NCI-H2107 treated with DMSO at 0.1 percent for 48 hours (cell line): ENCODE data around the gene VSIG4.

Experiments
- DNase-seq: peaks from one replicate; lab custom pipeline; 2025; ENCODE audit not compliant: unreplicated experiment; lab: John Stamatoyannopoulos, UW

The VSIG4 gene

DNA sequence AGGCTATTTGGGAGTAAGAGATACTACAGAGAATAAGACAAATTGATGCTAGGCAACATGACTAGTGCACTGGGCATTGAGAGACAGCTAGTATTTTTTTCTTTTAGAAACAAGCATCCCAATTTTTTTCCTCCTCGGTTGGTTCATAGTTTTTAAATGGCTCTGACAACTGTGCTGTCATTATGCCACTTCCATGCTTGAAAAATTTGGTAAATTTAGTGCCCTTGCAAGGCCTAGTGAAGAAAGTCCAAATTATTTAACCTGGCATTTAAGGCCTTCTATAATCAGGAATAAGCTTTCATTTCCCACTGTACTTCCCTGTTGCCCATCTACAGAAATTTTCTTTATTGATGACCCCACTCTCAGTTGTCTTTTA lies 15.8 kb downstream of the VSIG4 start:
- DNase-seq: no peak

DNA sequence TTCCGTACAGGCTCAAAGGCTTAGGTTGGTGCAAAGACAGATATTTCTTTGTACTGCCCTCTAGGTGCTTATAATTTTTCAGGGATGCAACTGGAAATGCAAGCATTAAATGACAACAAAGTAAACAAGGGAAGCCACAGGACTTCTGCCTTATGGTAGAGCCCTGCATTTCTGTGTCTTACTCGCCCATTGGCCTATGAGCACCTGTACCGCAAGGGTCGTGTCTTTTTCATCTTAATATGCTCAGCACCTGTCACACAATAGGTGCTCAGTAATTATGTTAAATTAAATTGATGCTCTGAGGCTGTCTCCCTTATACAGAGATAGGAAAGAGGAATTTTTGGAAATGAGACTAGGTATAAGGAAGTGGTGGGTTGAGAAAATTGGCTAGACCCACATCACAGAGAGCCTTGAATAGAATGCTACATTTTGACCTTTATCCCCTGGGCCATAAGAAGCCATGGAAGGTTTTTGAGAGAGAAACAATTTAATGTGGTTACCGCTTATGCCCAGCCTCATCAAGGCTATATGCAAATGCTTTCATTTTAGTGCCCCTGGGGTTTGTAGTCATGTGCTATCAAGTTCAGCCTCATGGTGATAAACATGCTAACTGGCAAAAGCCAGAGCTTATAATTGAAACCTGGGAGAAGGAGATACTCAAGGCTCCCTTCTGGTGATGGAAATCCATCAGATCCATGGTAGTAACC lies 16.3 kb downstream of the VSIG4 start:
- DNase-seq: no peak

- no peak for DNase-seq
Measured at GRCh38 chrX:66022632-66023384, 17.1 kb downstream of the VSIG4 start.

GRCh38 chrX:66021765-66022631 lies 17.9 kb downstream of the VSIG4 start:
- no peak for DNase-seq

- DNase-seq: no peak
Measured at GRCh38 chrX:66021401-66021764, 18.5 kb downstream of the VSIG4 start.

- DNase-seq: no peak
Measured at GRCh38 chrX:66020631-66021334, 19.1 kb downstream of the VSIG4 start.

GRCh38 chrX:66019974-66020373 lies 19.9 kb downstream of the VSIG4 start:
- DNase-seq: no peak

GRCh38 chrX:66019310-66019652 lies 20.6 kb downstream of the VSIG4 start:
- no peak for DNase-seq

DNA sequence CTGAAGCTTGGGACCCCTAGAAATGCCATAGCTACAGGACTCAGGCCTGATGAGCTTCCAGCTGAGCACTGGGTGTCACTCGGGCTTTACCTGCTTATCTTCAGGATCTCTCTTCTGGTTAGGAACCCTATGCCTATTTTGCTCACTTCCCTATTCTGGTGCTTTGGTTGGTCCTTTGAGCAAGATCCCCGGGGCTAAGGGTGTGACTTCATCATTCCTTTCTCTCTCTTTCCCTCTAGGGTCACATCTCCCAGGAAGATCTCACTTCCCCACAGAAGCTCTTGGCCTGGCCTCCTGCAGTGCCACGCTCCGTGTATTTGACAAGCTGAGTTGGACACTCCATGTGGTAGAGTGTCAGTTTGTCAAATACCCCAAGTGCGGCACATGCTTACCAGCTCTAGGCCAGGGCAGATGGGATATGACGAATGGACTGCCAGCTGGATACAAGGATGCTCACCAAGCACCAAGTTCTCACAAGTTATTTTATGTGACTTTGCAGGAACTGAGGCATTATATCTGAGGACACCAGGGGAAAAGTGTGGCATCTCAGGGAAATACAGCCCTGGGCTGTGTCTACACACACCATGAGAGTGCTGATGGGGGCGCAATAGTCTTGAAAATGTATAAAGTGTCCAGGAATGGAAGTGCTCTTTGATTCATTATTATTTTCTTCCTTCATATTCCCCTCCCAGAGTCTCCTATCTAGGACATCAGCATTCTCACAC lies 21.1 kb downstream of the VSIG4 start:
- no peak for DNase-seq

DNA sequence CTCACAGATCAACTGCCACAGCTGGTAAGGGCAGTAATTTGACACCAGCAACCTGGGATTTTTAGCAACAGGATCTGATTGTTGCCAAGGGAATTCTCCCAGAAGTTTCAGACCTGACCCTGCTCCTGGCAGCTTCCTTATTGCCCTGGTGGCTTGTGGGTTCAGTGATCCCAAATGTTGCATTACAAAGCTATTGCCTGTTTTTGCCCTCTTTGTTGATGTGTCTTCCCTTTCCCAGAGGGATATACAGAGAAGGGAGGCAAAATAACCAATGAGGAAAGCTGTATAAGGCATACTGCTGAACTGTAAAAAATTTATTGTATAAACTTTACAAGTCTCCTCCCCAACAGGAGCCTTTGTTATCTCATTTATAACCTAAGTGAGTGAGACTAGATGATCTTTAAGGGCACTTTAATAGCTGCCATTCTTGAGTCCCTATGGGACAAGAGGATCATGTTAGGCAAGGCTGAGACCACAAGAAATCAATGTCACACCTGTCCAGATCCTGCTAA lies 22.2 kb downstream of the VSIG4 start:
- no peak for DNase-seq

- no peak for DNase-seq
Measured at GRCh38 chrX:66016905-66017658, 22.8 kb downstream of the VSIG4 start.

DNA sequence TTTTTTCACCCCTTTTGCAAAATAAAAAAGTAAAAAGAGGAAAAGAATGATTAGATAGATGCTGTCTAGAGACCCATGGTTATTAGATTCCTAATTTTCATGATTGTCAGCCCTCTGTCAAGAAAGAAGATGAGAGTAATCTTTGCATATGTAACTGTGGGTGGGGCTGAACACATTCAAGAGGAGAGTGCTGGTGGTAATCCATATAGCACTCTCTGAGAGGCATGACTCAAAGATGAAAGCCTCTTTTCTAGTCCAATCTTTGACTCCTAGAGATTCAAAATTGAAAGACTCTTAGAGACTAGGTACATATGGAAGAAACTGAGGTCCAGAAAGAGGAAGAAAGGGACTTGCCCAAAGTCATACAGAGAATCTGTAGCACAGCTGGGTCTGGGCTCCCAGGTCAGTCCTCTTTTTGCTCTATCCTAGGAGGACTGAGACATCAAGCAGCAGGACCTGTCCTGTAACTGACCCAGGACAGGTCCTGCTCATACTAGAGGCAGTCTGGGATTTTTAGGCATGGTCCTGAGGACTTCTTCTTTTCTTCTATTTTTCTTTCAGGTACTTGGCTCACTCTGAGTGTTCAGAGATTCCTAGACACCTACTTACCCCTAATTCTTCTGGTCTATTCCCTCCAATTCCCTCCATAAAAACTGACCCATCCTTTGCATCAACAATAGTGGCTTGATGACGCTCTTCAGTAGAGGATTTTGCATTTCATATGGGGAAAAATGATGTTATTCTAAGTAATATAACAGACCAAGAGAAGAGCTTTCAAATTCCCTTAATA lies 23.8 kb downstream of the VSIG4 start:
- DNase-seq: no peak

GRCh38 chrX:66015152-66015831 lies 24.6 kb downstream of the VSIG4 start:
- DNase-seq: no peak

GRCh38 chrX:66014556-66014955 lies 25.3 kb downstream of the VSIG4 start:
- DNase-seq: no peak

- DNase-seq: no peak
Measured at GRCh38 chrX:66014084-66014483, 25.8 kb downstream of the VSIG4 start.

DNA sequence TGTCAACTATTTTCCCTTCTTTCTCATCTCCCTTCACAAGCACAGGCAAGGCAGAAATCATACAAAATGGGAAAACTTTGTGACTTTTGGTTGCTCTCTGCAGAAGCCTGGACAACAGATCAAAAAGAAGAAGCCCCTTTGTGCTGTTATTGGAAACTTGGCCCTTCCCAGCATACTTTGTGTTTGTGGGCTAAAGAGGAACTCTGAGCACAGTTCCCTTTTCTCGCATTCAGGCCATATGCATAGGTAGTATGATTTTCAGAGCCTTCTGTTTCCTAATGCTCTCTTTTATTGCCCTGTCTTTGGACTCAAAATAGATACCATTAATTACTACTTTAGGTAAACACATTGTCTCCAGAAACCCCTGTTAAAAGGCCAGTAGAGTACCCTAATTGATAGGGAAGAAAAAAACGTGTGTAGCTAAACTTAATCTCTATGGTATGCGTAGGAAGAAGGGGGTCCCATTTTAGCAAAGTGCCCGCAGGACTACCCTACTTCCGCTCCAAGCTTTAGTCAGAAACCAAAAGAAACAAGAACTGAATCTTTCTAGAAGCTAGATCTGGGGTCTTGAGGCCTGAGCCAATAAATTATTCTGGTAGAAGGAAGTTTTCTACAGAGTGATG lies 26.6 kb downstream of the VSIG4 start:
- no peak for DNase-seq

DNA sequence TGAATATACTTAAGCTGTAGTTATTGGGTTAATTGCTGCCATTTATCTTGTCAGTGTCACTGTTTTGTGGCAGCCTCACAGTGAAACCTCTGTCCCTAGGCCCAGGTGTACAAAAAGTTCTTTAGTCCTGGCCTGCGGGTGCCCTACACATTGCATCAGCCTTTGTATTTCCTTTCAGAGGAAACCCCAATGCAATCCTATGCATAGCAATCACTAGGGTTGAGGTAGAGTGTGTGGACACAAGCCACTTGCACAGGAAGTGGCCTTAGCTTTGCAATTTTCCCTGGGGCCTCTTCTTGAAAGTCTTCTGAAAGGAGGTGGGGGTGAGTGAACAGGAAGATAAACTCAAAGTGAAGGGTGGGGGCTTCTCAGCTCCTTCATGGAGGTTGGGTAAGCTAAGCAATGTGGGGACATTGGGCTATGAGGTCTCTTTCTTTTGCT lies 27.8 kb downstream of the VSIG4 start:
- no peak for DNase-seq
